SW480 (cell line): ENCODE measurements around the gene UBAC2.

Source experiments
- DNase-seq: peaks from one replicate; pipeline ENCODE4 v3.0.0-alpha.2; 2016; ENCODE audit warnings: low spot score

UBAC2 gene

DNA sequence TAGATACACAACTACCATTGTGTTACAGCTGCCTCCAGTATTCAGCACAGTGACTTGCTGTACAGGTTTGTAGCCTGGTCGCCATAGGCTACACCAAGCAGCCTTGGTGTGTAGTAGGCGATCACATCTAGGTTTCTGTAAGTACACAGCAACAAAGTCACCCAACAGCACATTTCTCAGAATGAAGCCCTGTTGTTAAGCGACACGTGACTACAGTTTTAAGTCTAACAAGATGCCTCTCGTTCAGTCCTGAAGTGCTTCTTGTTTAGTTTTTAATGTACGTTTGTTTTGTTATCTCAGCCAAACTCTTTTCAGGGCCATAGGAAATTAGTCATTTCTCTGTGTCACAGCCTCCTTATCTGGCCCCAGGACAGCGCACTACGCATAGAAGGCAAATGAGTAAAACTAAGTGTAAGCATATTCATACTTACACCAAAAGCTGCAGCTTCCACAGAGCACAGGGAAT lies 156.5 kb downstream of the UBAC2 start:
- no peak for DNase-seq

DNA sequence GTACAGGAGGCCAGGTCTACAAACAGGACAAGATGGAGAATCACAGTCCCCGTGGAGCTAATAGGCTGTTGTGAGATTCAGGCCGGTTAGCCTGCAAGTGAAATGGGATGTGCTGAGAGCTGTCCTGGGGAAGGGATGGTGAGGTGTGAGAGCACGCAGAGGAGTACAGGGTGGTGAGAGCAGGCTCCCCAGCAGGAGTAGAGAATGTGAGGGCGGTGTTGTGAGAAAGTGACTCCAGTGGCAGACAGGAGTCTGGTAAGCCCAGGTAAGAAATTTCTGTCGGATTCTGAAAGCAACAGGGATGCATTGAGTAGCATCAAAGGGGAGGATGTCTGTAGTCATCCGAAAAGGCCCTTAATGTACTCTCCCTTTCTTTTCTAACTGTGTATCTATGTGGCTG lies 157.3 kb downstream of the UBAC2 start:
- no peak for DNase-seq

DNA sequence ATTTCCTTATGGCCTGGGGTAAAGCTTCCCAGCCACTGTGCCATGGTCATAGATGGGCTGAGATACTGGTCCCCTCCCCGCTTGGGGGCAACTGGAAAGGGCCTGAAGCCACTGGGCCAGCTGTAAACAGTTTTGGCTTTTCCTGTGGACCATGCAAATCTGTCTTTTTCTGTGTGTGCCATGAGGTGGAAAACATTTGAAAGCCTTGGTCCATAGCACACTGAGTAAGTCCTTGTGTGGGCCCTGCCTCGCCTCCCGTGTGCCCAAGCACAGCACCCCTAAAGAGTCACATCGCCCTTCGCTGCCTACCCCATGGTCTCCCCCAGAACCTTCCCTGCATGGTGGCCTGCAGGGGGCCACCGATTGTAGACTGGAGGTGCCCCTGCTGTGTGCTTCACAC lies 158.9 kb downstream of the UBAC2 start:
- DNase-seq = no peak

DNA sequence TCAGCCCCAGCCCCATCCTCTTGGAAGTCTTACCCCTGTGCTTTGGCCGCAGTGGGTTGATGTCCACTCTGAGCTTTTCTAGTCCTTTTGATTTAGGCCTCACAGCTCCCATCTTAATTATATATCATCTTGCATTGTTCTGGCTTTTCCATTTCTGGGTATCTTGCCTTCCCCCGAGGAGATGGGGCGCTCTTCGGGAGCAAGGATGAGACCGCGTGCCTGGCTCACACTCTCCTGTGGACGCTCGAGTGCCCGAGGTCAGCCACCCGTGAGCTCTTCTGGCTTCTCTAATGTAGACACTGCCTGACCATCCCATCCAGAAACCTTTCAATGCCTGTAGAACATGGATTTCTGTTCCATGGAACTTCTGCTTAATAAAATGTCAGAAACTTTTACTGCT lies 160.0 kb downstream of the UBAC2 start:
- DNase-seq = no peak

DNA sequence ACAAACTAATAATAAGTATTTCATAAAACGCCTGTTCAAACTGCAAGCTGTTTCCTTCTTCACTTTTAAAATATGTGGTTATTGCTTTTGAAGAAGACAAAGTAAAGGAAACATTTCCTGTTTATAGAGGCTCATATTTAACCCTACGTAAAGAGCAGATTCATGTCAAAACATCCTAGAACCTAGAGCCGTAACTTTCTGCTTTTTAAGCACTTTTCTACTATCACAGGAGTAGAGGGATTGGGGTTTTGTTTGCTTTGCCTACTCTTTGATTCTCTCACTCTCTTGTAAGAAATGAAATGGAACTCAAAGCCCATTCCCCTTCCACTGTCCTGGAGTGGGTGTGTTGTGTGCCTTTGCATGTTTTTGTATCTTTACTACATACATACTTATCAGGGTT lies 160.5 kb downstream of the UBAC2 start:
- no peak for DNase-seq

DNA sequence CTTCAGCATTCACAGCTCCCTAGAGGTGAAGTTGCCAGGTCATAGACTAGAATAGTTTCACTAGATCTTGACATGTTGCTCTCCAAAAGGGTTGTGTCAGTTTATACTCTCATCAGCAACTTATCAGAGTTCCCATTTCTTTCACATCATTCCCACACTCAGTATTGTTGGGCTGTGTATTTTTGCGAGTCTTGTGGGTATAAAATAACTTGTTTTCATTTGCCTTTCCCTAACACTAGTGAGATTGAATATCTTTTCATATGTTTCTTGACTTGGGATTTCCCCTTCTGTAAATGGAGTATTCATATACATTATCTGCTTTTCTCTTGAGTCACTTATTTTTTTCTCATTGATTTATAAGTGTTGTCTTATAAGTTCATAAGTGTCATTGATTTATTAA lies 161.7 kb downstream of the UBAC2 start:
- no peak for DNase-seq

DNA sequence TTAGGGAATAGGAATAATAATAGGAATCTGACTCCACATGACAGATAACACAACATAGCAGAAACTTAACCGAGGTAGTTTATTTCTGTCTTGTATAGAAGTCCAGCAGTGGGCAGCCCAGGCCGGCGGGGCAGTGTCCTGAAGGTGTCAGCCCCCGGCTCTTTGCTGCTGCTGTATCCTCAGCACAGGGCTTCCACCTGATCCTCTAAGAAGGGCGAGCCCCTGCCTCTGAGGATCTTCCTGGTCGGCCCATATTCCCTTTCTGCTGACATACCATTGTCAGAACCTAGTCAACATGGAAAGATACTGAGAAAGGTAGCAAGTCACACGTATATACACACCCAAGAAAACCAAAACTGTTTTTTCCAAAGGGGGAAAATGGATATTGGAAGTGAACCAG lies 162.7 kb downstream of the UBAC2 start:
- DNase-seq = no peak

DNA sequence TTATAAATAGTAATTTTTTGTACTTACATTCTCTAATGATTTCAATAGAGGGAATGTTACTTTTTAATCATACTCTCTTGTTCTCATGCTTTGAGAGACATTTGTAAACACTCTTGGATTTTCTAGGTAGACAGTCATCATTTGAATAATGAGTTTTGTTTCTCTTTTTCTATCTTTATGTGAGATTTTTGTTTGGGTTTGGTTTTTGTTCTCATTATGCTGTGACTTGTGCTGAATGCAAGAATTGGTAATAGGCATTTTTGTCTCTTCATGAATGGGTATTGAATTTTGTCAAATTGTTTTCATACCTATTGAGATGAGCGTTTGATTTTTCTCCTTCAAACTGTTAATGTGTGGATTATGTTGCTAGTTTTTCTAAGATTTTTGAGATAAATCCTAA lies 163.3 kb downstream of the UBAC2 start:
- no peak for DNase-seq

DNA sequence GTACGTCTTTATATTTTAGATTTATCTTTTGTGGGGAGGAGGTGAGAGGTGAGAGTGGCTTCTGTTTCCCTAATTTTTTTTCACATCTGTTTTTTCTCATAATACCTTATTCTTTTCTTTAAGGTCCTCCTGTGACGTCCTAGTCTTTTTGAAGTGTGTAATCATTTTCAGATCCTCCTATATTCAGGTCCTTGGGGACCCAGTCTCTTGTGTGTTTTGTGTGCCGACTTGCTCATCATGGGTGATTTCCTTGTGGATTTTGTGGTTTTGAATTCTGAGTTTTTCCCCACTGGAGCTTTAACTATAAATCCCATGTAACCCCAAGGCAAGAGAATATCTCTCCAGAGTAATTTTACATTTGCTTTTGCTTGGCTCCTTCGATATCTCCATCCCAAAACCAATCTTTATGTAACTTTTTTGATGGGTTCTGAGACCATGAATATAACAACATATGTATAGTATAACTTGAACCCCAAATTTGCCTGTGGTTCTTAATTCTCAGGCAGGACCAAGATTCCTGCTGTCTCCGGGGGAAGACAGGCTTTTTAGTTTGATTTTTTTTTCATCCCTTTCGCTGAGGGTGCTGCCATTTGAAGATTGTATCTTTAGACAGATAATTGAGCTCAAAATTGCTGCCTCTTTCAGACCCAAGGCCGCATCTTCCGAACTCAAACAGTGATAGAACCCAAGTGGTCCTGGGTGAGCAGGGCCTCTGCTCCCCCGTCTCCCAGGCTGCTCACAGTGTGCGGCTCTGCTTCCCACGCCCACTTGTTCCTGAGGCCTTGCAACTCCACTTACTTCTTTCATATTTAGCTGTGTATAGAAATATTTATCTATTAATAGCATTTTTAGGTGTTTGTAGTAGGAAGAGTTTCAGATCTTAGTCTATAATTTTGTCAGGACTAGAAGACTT lies 165.7 kb downstream of the UBAC2 start:
- DNase-seq = no peak

DNA sequence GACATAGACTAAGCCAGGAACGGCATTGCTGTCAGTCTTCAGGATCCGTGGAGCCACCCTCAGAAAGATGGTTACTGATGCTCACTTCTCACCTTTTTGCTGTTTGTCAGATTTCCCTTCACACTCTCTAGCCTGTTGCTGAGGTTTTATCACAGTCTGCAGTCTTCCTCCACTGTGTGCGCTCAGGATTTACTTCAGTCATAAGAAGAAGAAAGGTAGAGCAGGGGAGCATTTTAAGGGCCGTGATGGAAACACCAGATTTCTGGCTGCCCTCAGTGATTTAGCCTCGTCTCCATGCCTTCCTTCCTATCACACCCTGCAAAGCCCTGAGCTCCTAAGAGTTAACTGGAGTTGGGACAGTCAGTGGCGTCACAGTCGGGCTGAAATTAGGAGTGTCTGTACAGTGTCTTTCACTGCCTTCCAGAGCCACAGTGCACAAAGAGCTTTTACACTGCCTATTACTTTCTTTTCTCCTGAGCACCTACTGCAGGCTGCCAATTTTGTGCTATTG lies 166.5 kb downstream of the UBAC2 start:
- no peak for DNase-seq

DNA sequence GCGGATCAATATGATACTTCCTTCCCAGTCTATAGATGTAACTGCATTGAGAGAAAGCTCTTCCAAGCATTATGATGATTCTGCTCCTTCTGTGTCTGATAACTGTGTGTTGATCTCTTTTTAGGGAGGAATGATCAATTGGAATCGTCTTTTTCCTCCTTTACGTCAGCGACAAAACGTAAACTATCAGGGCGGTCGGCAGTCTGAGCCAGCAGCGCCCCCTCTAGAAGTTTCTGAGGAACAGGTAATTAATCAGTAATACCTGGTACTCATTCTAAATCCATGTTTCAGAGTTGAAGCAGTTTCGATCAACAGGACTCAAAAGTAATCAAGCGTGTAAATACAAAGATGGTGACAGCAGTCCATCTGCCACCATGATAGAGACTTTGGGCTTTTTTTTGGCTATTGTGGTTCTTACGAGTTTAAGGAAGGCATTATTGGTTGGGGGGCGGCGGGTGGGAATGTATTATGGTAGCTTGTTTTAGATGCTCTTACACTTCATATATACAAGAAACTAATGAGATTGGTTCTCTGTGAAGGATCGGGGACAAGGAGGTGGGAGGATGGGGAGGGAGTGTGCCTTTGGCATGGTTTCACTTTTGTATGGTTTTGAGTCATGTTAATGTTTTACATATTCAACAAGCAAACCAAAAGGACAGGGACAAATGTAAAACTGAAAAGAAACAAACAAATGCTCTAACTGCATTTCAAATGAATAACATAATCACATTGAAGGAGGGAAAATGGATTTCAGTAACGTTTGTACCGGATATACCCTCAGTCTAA lies 167.2 kb downstream of the UBAC2 start:
- no peak for DNase-seq

DNA sequence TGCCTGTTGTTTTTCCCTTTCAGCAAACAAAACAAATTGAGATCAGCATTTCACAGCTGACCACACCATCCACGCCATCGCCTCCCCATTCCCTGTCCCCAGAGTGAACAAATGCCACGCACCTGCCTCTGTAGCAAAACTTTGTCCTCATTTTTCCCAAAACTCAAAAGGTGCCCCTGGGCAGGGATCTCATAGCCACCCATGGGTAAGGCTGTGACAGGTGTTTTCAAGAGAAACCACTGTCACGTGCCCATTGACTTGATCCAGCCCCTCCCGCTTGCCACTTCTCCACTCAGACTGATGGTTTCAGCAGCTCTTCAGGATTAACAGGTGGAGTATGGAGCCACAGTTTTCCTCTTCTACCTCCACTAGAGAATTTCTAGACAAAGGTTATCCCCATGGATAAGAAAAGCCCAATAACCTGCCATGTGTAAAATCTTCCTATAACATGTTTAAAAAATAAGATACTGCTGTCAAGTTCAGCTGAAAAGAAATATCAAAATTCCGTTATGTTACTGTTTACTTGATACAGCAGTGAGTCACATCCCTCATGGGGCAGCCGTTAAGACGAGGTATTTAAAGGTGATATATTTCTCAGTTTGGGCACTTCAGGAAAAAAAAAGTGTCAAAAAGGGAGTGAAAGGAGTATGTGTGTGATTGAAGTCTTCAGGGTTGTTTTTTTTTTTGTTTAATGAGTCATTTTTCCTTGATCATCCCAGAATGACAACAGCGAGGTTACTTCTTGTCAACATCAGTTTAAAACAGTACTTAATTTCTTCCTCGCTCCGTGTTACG lies 170.0 kb downstream of the UBAC2 start:
- no peak for DNase-seq

DNA sequence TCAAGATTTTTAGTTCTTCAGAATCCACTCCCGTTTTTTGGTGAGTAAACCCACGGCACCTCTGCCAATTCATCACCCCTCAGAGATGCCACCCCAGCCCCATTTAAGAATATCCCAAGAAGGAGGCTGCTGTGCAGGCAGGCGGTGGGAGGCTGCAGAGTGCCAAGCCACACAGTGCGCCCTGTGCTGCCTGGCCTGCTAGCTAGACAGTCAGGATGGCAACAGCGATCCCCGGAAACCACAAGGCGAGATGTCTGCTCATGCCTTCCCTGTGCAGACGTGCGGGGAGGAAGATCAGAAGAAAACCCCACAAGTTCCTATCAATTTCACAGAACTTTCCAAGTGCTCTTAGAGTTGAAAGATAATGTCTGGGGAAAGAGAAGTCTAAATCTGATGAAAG lies 171.3 kb downstream of the UBAC2 start:
- DNase-seq = no peak

DNA sequence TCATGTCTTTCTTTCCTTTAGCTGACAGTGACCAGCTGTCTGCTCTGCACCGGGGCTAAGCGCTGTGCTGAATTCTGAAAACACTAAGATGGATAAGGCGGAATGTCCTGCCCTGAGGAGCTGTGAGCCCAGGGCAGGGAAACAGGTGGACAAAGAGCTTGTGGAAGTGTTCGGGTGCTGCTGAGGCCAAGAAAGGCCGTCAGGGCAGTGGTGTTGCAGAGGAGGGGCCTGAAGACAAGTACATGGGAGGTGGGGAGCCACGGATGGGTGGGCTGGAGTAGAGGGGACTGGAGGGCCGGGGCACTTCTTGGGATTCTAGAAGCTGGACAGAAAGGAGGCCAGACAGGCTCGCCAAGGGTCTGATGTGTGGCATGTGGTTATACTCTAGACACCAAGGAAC lies 172.8 kb downstream of the UBAC2 start:
- no peak for DNase-seq

DNA sequence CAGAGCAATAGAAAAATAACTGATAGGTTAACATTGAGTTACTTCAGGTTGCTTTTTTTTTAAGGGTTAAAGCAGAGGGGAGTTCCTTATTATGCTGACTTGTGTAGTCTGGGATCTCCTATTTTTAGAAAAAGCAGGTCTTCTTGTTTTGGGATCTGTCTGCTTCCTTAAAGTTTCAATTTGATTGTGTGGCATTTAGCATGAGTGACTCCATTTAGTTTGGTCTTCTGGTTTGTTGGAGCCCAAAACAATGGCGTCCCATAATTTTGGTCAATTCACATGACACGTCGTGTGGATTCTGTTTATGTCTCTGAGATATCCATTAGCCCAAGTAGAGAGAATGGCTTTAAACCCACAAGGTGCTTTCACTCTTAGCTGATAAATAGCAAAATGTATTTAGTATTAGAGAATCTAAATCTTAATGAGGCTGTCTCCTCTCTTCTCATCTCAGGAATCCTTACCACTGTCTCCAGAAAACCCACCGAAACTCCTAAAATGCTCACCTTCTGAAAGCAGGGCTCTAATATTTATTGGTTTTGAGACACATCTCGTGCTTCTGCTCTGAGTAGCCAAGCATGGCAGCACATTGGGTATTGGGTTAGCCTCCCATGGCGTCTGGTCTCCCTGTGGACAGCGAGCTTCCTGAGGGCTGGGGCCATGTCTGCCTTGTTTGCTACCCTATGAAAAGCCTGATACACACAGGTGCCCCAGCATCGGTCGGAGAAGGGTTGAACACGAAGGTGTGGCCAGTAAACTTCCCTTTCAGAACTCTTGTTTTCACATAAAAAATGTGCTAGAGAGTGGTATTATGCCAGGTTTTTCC lies 173.7 kb downstream of the UBAC2 start:
- no peak for DNase-seq

DNA sequence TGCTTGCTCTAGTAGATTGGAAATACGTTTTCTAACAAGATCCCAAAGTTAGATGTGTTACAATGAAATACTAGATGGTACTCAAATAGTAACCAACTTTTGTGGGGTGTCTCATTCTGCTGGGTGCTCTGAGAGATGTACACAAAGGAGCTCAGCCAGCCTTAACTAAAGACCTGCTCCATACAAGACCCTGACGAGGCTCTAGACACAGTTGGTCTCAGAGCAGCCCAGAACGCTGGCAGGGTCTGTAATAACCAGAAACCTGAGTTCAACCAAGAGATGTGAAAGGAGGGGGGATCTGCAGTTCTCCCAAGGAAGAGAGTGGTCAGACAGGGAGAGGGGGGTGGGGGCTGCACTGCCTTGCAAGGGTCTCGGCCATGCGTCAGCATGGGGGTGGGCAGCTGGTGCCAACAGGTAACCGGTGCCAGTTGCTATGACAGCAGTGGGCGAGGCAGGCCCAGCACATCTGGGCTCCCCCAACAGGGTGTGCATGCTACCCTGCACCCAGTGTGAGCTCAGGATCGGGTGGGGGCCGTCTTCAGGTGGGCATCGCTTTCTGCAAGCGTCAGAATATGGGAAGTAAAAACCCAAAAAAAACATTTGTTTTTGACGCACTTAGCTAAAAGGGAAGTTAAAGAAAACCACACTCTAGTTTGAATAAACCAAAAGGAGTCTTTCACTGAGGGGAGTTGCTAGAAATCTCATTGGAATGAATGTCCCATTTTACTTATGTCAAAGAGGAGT lies 174.5 kb downstream of the UBAC2 start:
- no peak for DNase-seq

DNA sequence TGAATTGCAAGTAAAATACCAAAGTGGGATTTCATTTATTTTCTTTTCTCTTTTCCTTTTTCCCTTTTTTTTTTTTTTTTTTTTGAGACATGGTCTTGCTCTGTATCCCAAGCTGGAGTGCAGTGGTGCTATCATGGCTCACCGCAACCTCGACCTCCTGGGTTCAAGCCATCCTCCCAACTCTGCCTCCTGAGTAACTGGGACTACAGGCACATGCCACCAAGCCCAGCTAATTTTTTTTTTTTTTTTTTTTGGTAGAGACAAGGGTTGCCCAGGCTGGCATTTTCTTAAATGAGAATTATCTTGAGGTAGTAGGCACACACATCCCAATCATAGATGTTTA lies 175.1 kb downstream of the UBAC2 start:
- no peak for DNase-seq

DNA sequence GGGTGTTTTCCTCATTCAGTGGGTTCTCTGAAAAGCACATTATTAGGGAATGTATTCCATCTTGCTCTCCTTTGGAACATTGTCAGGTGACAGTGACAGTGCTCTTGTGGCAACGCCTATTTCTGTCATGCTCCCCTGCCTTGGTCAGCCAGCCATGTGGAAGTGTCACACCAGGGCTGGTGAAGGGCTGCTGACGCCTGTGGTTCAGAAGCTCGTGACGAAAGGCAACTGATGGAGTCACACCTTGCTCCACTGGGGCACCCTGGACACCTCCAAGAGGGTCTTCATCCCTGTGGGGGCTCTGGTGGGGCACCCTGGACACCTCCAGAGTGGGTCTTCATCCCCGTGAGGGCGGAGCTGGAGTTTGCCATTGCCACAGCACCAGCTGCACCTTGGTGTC lies 175.5 kb downstream of the UBAC2 start:
- DNase-seq = no peak

DNA sequence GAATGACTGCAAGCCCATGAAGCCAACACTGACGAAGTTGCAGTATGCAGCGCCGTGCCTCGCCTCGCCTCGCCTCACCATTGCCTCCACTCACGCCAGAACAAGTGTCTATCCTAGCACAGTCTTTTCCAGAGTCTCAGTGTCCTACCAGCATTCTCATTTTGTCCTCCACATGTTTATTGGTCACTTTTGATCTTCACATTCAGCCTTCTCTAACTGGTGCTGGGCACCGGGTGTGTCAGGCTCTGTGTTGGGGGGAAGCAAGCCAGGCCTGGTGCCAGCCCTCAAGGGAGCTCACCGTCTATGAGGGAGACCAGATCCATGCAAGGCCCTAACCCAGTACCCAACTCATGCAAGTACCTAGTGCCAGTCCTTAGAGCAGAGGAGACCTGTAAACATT lies 176.3 kb downstream of the UBAC2 start:
- no peak for DNase-seq

DNA sequence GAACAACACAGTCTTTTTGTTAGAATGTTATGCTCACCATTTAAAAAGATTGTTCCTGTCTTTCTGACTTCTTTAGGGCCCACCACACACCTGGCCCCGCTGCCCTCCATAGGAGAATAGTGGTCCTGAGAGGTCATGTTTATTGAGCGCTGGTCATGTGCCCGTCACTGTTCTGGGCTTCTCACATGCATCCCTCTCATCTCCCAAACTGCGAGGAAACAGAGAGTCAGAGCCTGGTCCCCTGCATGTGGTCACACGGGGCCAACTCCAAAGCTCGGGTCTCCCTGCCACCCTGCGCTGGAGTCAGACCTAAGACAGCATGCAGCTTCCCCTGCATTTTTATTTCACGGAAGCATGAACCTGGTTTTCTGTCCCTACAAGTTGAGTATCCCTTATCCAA lies 177.0 kb downstream of the UBAC2 start:
- DNase-seq = no peak
